ENCODE data around the gene GAB1.

DNA sequence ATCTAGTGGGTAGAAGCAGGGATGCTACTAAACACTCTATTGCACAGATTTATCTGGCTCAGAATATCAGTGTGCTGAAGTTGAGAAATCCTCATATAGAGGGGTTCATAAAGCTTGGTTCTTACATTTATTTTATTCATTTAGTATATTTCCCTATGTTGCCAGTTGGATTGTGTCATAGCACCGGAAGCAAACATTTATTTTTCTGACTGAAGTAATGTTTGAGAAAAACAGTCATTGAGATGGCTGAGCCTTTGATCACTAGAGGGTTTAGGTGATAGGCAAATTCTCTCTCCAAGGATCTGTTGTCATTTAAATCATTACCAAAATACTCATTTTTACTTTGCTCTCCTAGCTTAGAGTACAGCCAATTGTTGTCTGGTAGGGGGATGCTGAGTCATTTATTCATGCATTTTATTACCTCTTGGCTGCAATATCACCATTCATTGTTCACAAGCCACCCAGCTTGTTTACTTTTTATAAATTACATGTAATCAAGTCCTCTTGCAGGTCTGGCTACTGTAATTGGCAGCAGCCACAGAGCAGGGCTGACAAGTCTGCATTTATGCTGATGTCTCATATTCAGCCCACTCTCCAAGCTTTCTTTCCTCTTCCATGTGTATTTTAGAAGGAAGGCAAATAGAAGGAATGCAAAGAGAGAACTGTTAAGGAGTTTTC, 15.2 kb downstream of the GAB1 start:
- TF ChIP-seq, protein P1, sequence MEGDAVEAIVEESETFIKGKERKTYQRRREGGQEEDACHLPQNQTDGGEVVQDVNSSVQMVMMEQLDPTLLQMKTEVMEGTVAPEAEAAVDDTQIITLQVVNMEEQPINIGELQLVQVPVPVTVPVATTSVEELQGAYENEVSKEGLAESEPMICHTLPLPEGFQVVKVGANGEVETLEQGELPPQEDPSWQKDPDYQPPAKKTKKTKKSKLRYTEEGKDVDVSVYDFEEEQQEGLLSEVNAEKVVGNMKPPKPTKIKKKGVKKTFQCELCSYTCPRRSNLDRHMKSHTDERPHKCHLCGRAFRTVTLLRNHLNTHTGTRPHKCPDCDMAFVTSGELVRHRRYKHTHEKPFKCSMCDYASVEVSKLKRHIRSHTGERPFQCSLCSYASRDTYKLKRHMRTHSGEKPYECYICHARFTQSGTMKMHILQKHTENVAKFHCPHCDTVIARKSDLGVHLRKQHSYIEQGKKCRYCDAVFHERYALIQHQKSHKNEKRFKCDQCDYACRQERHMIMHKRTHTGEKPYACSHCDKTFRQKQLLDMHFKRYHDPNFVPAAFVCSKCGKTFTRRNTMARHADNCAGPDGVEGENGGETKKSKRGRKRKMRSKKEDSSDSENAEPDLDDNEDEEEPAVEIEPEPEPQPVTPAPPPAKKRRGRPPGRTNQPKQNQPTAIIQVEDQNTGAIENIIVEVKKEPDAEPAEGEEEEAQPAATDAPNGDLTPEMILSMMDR (IDR thresholded peaks at IDR 0.05), result no peak
- no peak for TF ChIP-seq POLR2A (IDR thresholded peaks at IDR 0.05)

Measured in esophagus squamous epithelium (tissue), 4 donors.